AG04450 (cell line): ENCODE data around the gene EIF4E3. TPM values are rescaled to one million over a fixed set of nuclear protein-coding genes. Genes with fewer than 3 reads are reported as not detected.

Experiments
- CTCF ChIA-PET: fragments of 300-600, 350-600 bp; formaldehyde crosslinking; extraction: SDS; loops from one replicate; lab custom pipeline; 2022; ENCODE audit warnings: antibody characterized with exemption, inconsistent platforms; lab: Charles Lee
- POLR2A ChIA-PET: fragments of 350-600 bp; formaldehyde crosslinking; extraction: SDS; loops from one replicate; lab custom pipeline; 2021; ENCODE audit warnings: antibody characterized with exemption, inconsistent platforms; lab: Yijun Ruan, JAX
- DNase-seq: peaks from one replicate; pipeline ENCODE4 v3.0.0-alpha.2; 2011; ENCODE audit warnings: low read depth, low spot score
- H3K27ac ChIP-seq: one replicate; pipeline ENCODE4 v1.5.1; 2012; ENCODE audit warnings: low read depth, low read length, control low read depth
- H3K27me3 ChIP-seq: one replicate; pipeline ENCODE4 v1.6.0; 2012; ENCODE audit warnings: low read length; ENCODE audit not compliant: control insufficient read depth, insufficient read depth
- H3K4me3 ChIP-seq: 2 replicates; pipeline ENCODE4 v1.5.1; 2011; ENCODE audit warnings: mild to moderate bottlenecking, low read depth, low read length, control low read depth
- H3K9me3 ChIP-seq: 2 replicates; pipeline ENCODE4 v1.5.1; 2012; ENCODE audit warnings: low read length; ENCODE audit not compliant: control insufficient read depth, insufficient read depth
- polyA plus RNA-seq: library from polyadenylated mRNA; depleted of rRNA; stranded (reverse); fragments of >200 nt; gene quantifications from 2 replicates; pipeline ENCODE4 v1.2.3, GENCODE V29; 2011
- TF ChIP-seq, protein P1 (sequence below): IDR thresholded peaks from 2 replicates; pipeline ENCODE4 v1.5.1; 2011; ENCODE audit warnings: low read depth, low read length, control low read depth, inconsistent platforms

Gene EIF4E3
- polyA plus RNA-seq, 1 experiment = 2.3 TPM

DNA sequence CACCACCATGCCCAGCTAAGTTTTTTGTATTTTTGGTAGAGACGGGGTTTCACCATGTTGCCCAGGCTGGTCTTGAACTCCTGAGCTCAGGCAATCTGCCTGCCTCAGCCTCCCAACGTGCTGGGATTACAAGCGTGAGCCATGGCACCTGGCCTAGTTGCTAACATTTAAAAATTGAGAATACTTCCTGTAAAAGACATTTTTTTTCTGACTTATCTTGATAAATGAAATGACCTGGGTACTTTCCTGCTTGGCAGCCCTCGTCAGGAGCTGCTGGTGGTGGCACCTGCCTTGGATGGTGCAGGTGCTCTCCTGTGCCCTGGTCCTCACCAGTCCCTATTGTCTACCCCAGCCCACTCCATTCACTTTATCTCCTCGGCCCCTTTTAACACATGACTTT lies 74.8 kb downstream of the EIF4E3 start:
- DNase-seq = no peak
- ChIA-PET POLR2A (no interaction called here), CTCF (interaction anchor here (0.6 kb wide), 1 partner anchor 335 kb away, joined by 3 read pairs; no protein-coding TSS in a partner anchor)
- Histone ChIP-seq H3K4me3 (no peak overlapping the region), H3K27ac (no peak overlapping the region), H3K9me3 (no peaks in the 10 kb centered on the region), H3K27me3 (no peaks in the 10 kb centered on the region)
- TF ChIP-seq, protein P1, sequence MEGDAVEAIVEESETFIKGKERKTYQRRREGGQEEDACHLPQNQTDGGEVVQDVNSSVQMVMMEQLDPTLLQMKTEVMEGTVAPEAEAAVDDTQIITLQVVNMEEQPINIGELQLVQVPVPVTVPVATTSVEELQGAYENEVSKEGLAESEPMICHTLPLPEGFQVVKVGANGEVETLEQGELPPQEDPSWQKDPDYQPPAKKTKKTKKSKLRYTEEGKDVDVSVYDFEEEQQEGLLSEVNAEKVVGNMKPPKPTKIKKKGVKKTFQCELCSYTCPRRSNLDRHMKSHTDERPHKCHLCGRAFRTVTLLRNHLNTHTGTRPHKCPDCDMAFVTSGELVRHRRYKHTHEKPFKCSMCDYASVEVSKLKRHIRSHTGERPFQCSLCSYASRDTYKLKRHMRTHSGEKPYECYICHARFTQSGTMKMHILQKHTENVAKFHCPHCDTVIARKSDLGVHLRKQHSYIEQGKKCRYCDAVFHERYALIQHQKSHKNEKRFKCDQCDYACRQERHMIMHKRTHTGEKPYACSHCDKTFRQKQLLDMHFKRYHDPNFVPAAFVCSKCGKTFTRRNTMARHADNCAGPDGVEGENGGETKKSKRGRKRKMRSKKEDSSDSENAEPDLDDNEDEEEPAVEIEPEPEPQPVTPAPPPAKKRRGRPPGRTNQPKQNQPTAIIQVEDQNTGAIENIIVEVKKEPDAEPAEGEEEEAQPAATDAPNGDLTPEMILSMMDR = no peak

DNA sequence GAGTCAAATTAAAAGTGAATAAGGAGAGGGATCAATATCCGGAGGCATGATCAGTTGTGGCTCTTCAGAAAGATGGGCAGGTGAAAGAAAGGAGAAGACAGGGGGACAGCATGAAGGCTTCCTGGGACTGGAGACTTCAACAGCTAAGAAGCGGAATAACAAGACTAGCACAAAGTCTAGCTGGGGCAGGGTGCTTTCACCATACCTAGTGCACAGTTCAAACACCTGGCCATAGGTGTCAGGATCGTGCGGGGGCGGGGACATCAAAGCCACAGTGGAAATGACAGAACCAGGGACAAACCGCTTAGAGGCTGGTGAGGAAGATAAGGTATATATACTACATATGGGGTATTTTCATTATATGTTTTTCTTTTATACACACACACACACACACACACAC lies 75.4 kb downstream of the EIF4E3 start:
- ChIA-PET CTCF (interaction anchor here (0.6 to 1.0 kb wide), 2 partner anchors 32 to 335 kb away, joined by 3 read pairs; no protein-coding TSS in a partner anchor), POLR2A (no interaction called here)
- Histone ChIP-seq H3K27me3 (no peaks in the 10 kb centered on the region), H3K9me3 (no peaks in the 10 kb centered on the region), H3K27ac (no peak overlapping the region), H3K4me3 (no peak overlapping the region)
- no peak for DNase-seq
- TF ChIP-seq, protein P1 = no peak

DNA sequence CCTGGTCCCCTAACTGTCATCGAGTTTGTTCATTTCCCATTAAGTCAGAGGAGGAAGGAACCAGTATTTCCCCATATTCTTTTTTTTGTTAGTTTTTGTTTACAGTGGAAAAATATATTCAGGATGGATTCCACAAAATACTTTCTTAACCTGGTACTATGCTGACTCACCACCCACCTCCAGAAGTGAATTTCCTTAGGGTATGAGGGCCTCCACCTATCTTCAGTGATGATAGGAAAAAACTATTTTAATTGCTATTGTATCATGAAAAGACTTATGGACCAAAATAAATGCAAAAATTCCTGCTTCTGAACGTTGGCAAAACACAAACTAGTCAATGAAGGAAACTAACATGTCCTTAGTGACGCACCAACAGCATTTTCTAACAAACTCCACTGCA lies 77.5 kb downstream of the EIF4E3 start:
- no peak overlapping the region for H3K4me3 ChIP-seq
- TF ChIP-seq, protein P1 = no peak
- H3K27me3 ChIP-seq = no peaks in the 10 kb centered on the region
- H3K27ac ChIP-seq = no peak overlapping the region
- POLR2A ChIA-PET = no interaction called here
- no peak for DNase-seq
- H3K9me3 ChIP-seq = no peaks in the 10 kb centered on the region
- CTCF ChIA-PET = interaction anchor here (0.6 kb wide), 1 partner anchor 1793 kb away, joined by 4 read pairs; no protein-coding TSS in a partner anchor

DNA sequence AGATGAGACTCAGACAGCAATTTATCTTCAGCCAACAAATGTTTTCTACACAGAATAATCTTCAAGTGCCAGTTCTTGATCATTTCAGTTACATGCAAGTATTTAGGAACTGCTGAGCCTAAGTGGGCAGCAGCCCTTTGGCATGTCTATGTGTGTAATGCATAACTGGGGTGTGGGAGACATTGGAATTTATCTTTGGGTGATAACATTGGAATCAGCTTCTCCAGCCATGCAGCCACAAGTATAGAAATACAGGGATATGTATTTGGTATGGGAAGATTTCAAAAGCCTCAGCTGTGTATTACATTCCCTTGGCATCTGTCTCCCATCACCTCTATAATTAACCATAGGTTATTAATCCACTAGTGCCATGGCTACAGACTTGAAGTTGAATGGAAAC lies 78.2 kb downstream of the EIF4E3 start:
- ChIA-PET CTCF (no interaction called here), POLR2A (no interaction called here)
- TF ChIP-seq, protein P1 = no peak
- Histone ChIP-seq H3K4me3 (no peak overlapping the region), H3K27me3 (no peaks in the 10 kb centered on the region), H3K9me3 (no peaks in the 10 kb centered on the region), H3K27ac (no peak overlapping the region)
- DNase-seq = no peak

DNA sequence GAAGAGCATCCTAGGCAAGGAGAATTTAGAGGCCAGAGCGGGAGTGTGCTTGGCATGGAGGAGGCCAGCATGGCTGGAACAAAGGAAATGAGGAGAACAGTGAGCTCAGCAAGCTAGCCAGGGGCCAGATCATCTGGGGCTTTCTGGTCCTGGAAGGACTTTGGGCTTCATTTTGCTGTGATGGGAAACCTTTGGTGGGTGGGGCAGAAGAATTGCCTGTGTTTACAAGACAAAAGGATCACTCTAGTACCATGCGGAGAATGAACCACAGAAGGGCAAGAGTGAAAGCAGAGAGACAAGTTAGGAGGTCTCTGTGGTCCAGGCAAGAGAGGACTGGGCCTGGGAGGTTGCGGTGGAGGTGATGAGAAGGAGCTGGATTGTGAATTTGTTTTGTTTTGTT lies 80.1 kb downstream of the EIF4E3 start:
- Histone ChIP-seq H3K27ac (no peak overlapping the region), H3K9me3 (no peaks in the 10 kb centered on the region), H3K4me3 (no peak overlapping the region), H3K27me3 (no peaks in the 10 kb centered on the region)
- no peak for DNase-seq
- TF ChIP-seq, protein P1 = no peak
- ChIA-PET POLR2A (no interaction called here), CTCF (no interaction called here)
